ENCODE measurements around the gene PTPN7.
"Not testable (repeated sequence)": the region's sequence is repeated elsewhere in the genome, so short reads cannot be mapped to it uniquely, and the experiment has no call there.

PTPN7 gene

DNA sequence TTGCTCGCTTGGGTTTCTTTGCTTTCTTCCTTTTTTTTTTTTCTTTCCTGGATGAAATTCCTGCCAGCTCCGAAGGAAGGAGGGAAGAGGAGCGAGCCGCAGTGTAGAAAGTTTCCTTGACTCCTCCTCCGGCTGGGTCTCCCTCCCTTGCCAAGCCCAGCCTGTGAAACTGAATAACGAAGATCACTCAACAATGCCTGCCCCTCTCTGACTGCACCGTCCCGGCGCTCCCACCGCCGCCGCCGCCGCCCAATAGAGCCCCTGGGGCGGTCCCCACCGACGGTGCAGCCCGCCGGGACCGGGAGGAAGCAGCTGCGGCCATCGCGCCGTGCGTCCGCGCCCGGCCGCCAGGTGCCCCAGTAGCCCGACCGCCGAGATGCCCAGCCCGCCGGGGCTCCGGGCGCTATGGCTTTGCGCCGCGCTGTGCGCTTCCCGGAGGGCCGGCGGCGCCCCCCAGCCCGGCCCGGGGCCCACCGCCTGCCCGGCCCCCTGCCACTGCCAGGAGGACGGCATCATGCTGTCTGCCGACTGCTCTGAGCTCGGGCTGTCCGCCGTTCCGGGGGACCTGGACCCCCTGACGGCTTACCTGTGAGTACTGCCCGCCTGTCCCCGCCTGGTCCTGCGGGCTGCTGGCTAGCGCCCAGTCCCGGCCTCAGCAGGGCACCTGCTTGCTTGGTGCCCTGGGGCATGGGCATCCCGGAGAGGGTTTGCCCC, 33.4 kb upstream of the PTPN7 start, which contains the start of gene LGR6:
Gene LGR6 (plus strand): TSS at position 186 of the 714 bp plus-strand sequence. CDS start 191 bp downstream, at position 377.
- H4K20me1 ChIP-seq (ENCODE audit: insufficient read depth, low read length), result no peaks in the 10 kb centered on the region
- no peaks in the 10 kb centered on the region for H3K79me2 ChIP-seq (ENCODE audit: insufficient read depth, low read length)
- H3K4me3 ChIP-seq (ENCODE audit: low read depth, low read length, poor library complexity, severe bottlenecking), result no peak within 1 kb of the TSS
- H3K9me3 ChIP-seq (ENCODE audit: low read length), result no peaks in the 10 kb centered on the region
- H3K27ac ChIP-seq (ENCODE audit: low read depth, low read length, poor library complexity, severe bottlenecking), result no peak within 1 kb of the TSS
- no peak within 1 kb of the TSS for H2AFZ ChIP-seq (ENCODE audit: low read length)
- TF ChIP-seq EZH2 (IDR thresholded peaks at IDR 0.05; ENCODE audit: borderline replicate concordance, low read length), result no peak
- TF ChIP-seq, protein P1, sequence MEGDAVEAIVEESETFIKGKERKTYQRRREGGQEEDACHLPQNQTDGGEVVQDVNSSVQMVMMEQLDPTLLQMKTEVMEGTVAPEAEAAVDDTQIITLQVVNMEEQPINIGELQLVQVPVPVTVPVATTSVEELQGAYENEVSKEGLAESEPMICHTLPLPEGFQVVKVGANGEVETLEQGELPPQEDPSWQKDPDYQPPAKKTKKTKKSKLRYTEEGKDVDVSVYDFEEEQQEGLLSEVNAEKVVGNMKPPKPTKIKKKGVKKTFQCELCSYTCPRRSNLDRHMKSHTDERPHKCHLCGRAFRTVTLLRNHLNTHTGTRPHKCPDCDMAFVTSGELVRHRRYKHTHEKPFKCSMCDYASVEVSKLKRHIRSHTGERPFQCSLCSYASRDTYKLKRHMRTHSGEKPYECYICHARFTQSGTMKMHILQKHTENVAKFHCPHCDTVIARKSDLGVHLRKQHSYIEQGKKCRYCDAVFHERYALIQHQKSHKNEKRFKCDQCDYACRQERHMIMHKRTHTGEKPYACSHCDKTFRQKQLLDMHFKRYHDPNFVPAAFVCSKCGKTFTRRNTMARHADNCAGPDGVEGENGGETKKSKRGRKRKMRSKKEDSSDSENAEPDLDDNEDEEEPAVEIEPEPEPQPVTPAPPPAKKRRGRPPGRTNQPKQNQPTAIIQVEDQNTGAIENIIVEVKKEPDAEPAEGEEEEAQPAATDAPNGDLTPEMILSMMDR (IDR thresholded peaks at IDR 0.05; ENCODE audit: low read length), result no peak
- H3F3A ChIP-seq (ENCODE audit: insufficient read depth, low read length), result no peaks in the 10 kb centered on the region
- H3K27me3 ChIP-seq (ENCODE audit: insufficient read depth, low read length), result no peaks in the 10 kb centered on the region
- H3K4me1 ChIP-seq (ENCODE audit: insufficient read depth, low read length, severe bottlenecking), result no peaks in the 10 kb centered on the region
- H3K36me3 ChIP-seq (ENCODE audit: insufficient read depth, low read length), result no peaks in the 10 kb centered on the region
- H3K9ac ChIP-seq (ENCODE audit: low read length), result no peak within 1 kb of the TSS
- H3K9me2 ChIP-seq (ENCODE audit: low read depth, low read length), result no peaks in the 10 kb centered on the region
- no peak within 1 kb of the TSS for H3K4me2 ChIP-seq (ENCODE audit: low read length)

DNA sequence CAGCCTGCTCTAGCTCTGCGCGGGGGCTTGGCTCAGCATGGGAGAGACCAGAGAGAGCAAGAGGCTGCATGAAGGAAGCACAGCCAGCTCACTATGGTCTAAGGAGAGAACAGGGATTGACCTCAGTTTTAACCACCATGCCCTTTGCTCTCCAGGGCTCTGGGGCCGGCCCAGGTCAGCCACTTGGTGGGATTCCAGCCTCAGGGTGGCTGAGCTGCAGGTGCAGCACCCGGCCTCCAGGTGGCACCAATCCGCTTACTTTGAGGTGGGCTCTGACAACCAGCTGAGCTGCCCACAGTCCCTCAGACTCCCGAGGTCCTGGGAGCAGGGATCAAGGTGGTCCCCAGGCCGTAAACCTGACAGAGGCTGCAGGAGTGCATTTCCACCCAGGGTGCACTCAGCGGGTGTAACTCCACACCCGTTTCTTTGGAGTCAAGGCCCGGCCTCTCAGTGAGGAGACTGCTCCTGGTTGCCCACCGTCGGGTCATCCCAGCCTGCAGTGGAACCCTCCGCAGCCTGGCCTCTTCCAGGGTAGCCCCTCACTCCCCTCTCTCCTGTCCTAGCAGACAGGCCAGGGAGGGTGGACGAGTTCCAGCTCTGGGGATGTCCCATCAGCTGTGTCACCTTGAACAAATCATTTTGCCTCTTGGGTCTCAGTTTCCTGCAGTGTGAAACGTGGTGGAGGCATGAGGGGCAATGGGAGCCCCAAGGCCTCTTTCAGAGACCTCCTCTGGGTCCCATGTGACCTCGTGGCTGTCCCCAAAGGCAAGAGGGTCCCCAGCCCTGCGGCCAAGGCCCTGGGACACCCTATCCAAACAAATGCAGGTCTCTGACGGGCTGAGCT, 32.6 kb upstream of the PTPN7 start:
- Histone ChIP-seq H3K27me3 (ENCODE audit: insufficient read depth, low read length) (no peaks in the 10 kb centered on the region), H3K4me2 (ENCODE audit: low read length) (no peak overlapping the region), H3K9me3 (ENCODE audit: low read length) (no peaks in the 10 kb centered on the region), H3K27ac (ENCODE audit: low read depth, low read length, poor library complexity, severe bottlenecking) (no peak overlapping the region), H3K79me2 (ENCODE audit: insufficient read depth, low read length) (no peaks in the 10 kb centered on the region), H3K9ac (ENCODE audit: low read length) (no peak overlapping the region), H3K36me3 (ENCODE audit: insufficient read depth, low read length) (no peaks in the 10 kb centered on the region), H2AFZ (ENCODE audit: low read length) (no peak overlapping the region), H3K4me1 (ENCODE audit: insufficient read depth, low read length, severe bottlenecking) (no peaks in the 10 kb centered on the region), H4K20me1 (ENCODE audit: insufficient read depth, low read length) (no peaks in the 10 kb centered on the region), H3K4me3 (ENCODE audit: low read depth, low read length, poor library complexity, severe bottlenecking) (no peak overlapping the region), H3F3A (ENCODE audit: insufficient read depth, low read length) (no peaks in the 10 kb centered on the region), H3K9me2 (ENCODE audit: low read depth, low read length) (no peaks in the 10 kb centered on the region)
- TF ChIP-seq, protein P1 (IDR thresholded peaks at IDR 0.05; ENCODE audit: low read length), result peak; percentile 81
- no peak for TF ChIP-seq EZH2 (IDR thresholded peaks at IDR 0.05; ENCODE audit: borderline replicate concordance, low read length)

- not testable (repeated sequence) for H3K27ac ChIP-seq (ENCODE audit: low read depth, low read length, poor library complexity, severe bottlenecking); H3K9ac ChIP-seq (ENCODE audit: low read length); H3K36me3 ChIP-seq (ENCODE audit: insufficient read depth, low read length); H3K4me2 ChIP-seq (ENCODE audit: low read length); H3K9me2 ChIP-seq (ENCODE audit: low read depth, low read length); H3K9me3 ChIP-seq (ENCODE audit: low read length); H3F3A ChIP-seq (ENCODE audit: insufficient read depth, low read length); H3K4me3 ChIP-seq (ENCODE audit: low read depth, low read length, poor library complexity, severe bottlenecking); H2AFZ ChIP-seq (ENCODE audit: low read length); H3K27me3 ChIP-seq (ENCODE audit: insufficient read depth, low read length); H3K79me2 ChIP-seq (ENCODE audit: insufficient read depth, low read length); H4K20me1 ChIP-seq (ENCODE audit: insufficient read depth, low read length); H3K4me1 ChIP-seq (ENCODE audit: insufficient read depth, low read length, severe bottlenecking)
Measured at GRCh38 chr1:202191391-202191790, 31.0 kb upstream of the PTPN7 start.
